Measurements from ENCODE around the gene LLPH. TPM values are rescaled to one million over a fixed set of nuclear protein-coding genes. Genes with fewer than 3 reads are reported as not detected.

The LLPH gene
- total RNA-seq, 1 donor from 2014 or later = 14.4 TPM

GRCh38 chr12:66119870-66120241 is 10.7 kb downstream of the LLPH start:
- no peak for TF ChIP-seq CTCF (IDR thresholded peaks at IDR 0.05; ENCODE audit: partially characterized antibody, unreplicated experiment)
- no peaks in the 10 kb centered on the region for H3K4me1 Mint-ChIP-seq (ENCODE audit: low read depth, unreplicated experiment)
- H3K4me3 Mint-ChIP-seq (ENCODE audit: unreplicated experiment) = no peak overlapping the region
- H3K27ac Mint-ChIP-seq (ENCODE audit: unreplicated experiment) = no peak overlapping the region
- H3K36me3 Mint-ChIP-seq (ENCODE audit: unreplicated experiment) = no peaks in the 10 kb centered on the region
- H3K27me3 Mint-ChIP-seq (ENCODE audit: unreplicated experiment) = no peaks in the 10 kb centered on the region
- H3K9me3 Mint-ChIP-seq (ENCODE audit: unreplicated experiment) = no peaks in the 10 kb centered on the region
- DNase-seq = no peak

GRCh38 chr12:66119229-66119869 is 11.2 kb downstream of the LLPH start:
- Mint-ChIP-seq H3K9me3 (ENCODE audit: unreplicated experiment) (no peaks in the 10 kb centered on the region), H3K27ac (ENCODE audit: unreplicated experiment) (no peak overlapping the region), H3K27me3 (ENCODE audit: unreplicated experiment) (no peaks in the 10 kb centered on the region), H3K4me3 (ENCODE audit: unreplicated experiment) (no peak overlapping the region), H3K4me1 (ENCODE audit: low read depth, unreplicated experiment) (no peaks in the 10 kb centered on the region), H3K36me3 (ENCODE audit: unreplicated experiment) (no peaks in the 10 kb centered on the region)
- no peak for TF ChIP-seq CTCF (IDR thresholded peaks at IDR 0.05; ENCODE audit: partially characterized antibody, unreplicated experiment)
- no peak for DNase-seq

- no peak for TF ChIP-seq CTCF (IDR thresholded peaks at IDR 0.05; ENCODE audit: partially characterized antibody, unreplicated experiment)
- Mint-ChIP-seq H3K9me3 (ENCODE audit: unreplicated experiment) (no peaks in the 10 kb centered on the region), H3K4me3 (ENCODE audit: unreplicated experiment) (no peak overlapping the region), H3K36me3 (ENCODE audit: unreplicated experiment) (no peaks in the 10 kb centered on the region), H3K27me3 (ENCODE audit: unreplicated experiment) (no peaks in the 10 kb centered on the region), H3K27ac (ENCODE audit: unreplicated experiment) (no peak overlapping the region), H3K4me1 (ENCODE audit: low read depth, unreplicated experiment) (no peaks in the 10 kb centered on the region)
- DNase-seq = no peak
Measured at GRCh38 chr12:66118240-66118891, 12.2 kb downstream of the LLPH start.

GRCh38 chr12:66117242-66117641 is 13.3 kb downstream of the LLPH start:
- no peaks in the 10 kb centered on the region for H3K36me3 Mint-ChIP-seq (ENCODE audit: unreplicated experiment)
- no peaks in the 10 kb centered on the region for H3K4me1 Mint-ChIP-seq (ENCODE audit: low read depth, unreplicated experiment)
- DNase-seq = no peak
- no peak for TF ChIP-seq CTCF (IDR thresholded peaks at IDR 0.05; ENCODE audit: partially characterized antibody, unreplicated experiment)
- peaks cover 2% of the 10 kb centered on the region for H3K27me3 Mint-ChIP-seq (ENCODE audit: unreplicated experiment)
- no peaks in the 10 kb centered on the region for H3K9me3 Mint-ChIP-seq (ENCODE audit: unreplicated experiment)
- no peak overlapping the region for H3K4me3 Mint-ChIP-seq (ENCODE audit: unreplicated experiment)
- no peak overlapping the region for H3K27ac Mint-ChIP-seq (ENCODE audit: unreplicated experiment)

- TF ChIP-seq CTCF (IDR thresholded peaks at IDR 0.05; ENCODE audit: partially characterized antibody, unreplicated experiment) = no peak
- Mint-ChIP-seq H3K27me3 (ENCODE audit: unreplicated experiment) (peaks cover 2% of the 10 kb centered on the region), H3K4me1 (ENCODE audit: low read depth, unreplicated experiment) (no peaks in the 10 kb centered on the region), H3K27ac (ENCODE audit: unreplicated experiment) (no peak overlapping the region), H3K36me3 (ENCODE audit: unreplicated experiment) (no peaks in the 10 kb centered on the region), H3K4me3 (ENCODE audit: unreplicated experiment) (no peak overlapping the region), H3K9me3 (ENCODE audit: unreplicated experiment) (no peaks in the 10 kb centered on the region)
- no peak for DNase-seq
Measured at GRCh38 chr12:66115071-66115600, 15.4 kb downstream of the LLPH start.
